T-helper 22 cell (primary cell): ENCODE measurements around the gene PLCXD1.
"Not testable (repeated sequence)": the region's sequence is repeated elsewhere in the genome, so short reads cannot be mapped to it uniquely, and the experiment has no call there.

Experiments used
- DNase-seq: peaks from one replicate; pipeline ENCODE4 v3.0.0-alpha.2; 2020; ENCODE audit warnings: low read depth

The PLCXD1 gene

DNA sequence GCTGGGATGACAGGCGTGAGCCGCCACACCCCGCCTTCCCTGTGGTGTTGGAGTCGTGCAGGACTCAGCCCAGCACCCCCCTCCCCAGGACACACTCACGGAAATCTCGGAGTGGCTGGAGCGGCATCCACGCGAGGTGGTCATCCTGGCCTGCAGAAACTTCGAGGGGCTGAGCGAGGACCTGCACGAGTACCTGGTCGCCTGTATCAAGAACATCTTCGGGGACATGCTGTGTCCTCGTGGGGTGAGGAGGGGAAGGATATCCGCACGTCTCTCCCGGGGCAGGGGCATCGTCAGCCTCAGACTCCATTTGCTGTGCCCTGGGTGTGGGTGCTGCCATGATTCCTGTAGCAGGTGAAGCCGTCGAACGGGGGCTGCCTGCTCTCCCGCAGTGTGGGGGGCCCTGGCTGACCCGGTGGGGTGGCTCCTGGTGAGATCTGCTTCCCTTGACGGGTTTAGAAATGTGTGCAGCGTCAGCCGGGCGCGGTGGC, 10.3 kb downstream of the PLCXD1 start:
- no peak for DNase-seq

DNA sequence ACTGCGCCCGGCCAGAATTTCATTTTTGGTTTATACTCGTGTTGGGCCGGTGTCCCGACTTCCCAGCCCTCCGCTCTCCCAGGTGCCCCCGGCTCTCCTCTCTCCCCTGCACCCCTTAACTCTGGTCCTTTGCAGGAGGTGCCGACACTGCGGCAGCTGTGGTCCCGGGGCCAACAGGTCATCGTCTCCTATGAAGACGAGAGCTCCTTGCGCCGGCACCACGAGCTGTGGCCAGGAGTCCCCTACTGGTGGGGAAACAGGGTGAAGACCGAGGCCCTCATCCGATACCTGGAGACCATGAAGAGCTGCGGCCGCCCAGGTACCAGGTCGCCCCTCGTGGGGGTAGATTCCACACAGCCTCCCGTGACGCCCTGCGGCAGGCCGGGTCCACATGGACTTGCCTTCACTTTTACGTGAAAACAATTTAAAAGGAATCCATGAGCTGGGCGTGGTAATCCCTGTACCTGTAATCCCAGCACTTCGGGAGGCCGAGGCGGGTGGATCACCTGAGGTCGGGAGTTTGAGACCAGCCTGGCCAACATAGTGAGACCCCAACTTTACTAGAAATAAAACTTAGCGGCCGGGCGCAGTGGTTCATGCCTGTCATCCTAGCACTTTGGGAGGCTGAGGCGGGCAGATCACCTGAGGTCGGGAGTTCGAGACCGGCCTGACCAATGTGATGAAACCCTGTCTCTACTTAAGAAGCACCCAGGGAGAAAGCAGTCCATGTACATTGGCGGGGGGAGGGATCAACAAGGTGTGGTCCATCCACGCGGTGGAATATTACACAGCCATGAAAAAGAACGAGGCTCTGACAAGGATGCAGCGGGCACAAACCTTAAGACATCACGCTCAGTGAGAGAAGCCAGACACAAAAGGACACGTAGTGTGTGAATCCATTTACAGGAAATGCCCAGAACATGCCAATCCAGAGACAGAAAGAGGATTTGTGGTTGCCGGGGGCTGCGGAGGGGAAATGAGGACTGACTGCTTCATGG, 12.0 kb downstream of the PLCXD1 start:
- no peak for DNase-seq

DNA sequence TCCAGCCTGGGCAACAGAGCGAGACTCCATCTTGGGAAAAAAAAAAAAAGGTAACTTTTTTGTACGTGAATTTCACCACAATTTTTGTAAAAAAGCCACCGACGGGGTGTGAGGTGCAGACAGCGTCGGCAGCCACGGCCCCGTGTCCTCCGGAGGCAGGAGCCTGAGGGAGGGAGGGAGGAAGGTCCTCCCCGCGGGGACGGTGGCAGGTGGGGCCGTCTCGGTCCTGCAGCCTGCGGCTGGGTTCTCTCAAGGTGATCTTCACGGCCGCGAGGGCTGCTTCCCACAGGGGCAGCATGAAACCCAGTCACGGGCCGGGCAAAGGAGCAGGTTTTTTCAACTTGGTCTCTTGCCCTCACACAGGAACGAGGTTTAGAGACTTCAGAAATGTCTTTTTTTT, 14.0 kb downstream of the PLCXD1 start:
- DNase-seq: no peak

- DNase-seq: no peak
These were observed 17.8 kb downstream of the PLCXD1 start for GRCh38 chrX:298993-299392.

- no peak for DNase-seq
These were observed 19.2 kb downstream of the PLCXD1 start for GRCh38 chrX:300334-300733.

GRCh38 chrX:302975-303374, 21.8 kb downstream of the PLCXD1 start:
- no peak for DNase-seq

- not testable (repeated sequence) for DNase-seq
These were observed 24.8 kb downstream of the PLCXD1 start for GRCh38 chrX:305781-306613.

GRCh38 chrX:306614-307251, 25.6 kb downstream of the PLCXD1 start:
- not testable (repeated sequence) for DNase-seq

DNA sequence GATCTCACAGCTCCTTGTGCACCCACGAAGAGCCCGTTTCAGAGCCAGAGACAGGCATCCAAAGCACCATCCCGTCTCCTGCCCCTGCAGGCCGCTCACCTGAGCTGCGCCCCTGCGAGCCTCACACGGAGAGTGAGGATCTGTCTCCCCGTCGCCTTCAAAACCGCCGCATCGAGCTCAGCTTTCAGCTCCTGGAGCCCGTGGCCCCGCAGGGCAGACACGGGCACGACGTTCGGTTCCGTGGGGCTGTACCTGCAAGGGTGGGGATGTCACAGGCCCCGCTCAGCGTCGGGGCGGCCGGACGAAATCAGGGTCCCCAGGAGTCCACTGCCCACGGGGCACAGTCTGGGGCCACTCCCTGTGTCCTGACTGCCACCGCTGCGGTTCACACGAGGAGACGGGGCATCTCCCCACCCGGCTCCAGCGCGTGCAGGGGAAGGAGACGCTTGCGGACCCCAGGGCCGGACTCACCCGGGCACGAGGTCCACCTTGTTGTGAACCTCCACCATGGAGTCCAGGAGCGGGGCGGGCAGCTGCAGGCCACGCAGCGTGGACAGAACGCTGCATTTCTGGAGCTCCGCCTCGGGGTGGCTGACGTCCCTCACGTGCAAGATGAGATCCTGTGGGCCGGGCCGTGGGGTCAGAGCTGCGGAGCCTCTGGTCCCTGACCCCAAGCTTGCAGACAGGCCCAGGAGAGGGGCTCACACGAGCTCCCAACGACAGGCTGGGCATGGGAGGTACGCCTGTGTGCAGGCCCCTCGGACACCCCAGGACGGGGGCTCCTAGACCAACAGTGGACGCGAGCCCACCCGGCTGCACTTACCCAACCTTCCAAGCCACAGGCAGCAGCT, 26.3 kb downstream of the PLCXD1 start:
- no peak for DNase-seq

GRCh38 chrX:308821-309520, 27.8 kb downstream of the PLCXD1 start:
- DNase-seq: no peak

DNA sequence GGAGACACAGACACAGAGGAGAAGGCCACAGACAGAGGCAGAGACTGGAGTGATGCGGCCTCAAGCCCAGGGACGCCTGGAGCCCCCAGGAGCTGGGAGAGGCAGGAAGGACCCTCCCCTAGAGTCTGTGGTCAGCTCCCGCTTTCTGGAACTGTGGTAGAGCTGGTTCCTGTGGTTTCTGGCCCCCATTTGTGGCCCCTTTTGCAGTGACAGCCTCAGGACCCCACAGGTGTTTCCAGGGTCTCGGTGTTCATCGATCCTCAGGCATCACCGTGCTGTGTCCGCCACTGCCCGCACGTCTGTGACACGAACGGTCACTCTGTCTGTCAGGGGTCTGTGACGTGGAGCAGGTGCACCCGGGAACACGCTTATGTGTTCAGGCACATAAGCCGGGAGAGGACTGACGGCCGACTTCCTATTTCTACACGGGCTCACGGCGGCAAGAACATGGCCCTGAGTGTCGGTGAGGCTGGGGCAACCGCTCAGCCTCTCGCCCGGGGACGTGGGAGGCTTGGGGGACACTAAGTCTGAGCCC, 29.5 kb downstream of the PLCXD1 start:
- no peak for DNase-seq

DNA sequence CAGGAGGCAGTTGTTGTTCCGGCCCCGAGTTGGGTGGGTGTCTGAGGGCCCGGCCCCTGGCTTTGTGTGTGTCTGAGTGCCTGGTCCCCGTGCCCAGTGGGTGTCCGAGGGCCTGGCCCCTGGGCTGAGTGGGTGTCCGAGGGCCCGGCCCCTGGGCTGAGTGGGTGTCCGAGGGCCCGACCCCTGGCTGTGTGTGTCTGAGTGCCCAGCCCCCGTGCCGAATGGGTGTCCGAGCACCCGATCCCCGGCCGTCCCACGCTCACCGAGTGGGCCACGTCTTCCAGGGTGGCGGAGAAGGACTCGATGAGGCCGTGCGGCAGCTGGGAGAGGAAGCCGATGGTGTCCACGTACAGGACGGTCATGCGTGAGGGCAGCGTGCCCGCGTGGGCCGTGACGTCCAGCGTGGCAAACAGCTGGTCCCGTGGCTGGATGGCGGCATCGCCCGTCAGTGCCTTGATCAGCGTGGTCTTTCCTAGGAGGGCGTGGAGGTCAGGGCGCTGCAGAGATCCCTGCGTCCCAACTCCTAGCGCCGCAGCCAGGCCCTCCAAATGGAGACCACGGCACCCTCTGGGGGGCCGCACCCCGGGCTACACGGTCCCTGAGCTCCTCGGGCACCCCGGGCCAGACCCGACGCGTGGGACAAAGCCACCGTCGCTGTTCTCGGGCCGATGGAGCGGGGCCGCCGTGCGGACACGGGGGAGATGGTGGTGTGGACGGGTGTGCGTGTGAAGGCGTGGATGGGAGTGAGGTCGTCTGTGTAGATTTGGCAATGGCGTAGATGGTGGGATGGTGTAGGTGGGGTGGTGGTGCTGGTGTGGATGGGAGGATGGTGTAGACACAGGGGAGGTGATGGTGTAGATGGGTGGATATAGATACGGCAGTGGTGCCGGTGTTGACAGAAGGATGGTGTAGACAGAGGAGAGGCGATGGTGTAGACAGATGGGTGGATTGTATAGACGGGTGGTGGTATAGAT, 30.3 kb downstream of the PLCXD1 start:
- DNase-seq: no peak

DNA sequence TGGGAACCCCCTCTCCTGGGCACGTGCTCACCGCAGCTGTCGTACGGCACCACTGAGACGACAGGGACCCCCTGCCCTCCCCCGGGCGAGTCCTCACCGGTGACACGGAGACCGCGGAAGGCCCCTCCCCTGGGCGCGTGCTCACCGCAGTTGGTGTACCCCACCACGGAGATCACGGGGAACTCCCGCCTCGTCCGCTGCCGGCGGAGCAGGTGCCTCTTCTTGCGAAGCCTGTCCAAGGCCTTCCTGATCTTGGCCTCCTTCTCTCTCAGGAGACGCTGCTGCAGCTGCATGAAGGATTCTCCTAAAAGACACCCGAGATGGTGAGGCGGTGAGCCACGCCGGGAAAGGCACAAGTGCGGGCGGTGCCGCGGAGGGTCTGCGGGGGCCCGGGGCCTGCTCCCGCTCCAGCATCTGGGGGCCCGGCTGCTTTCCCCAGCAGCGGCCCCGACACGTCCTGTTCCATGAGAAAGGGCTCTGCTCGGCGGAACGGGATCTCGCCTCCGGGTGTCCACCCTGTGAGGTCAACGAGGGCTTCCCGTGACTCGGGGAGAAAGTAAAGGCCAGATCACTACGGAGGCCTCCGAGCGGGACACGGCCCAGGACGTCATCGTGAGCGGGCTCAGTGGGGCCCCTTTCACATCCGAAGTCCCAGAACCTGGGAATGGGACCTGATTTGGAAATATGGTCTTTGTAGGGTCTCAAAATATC, 31.6 kb downstream of the PLCXD1 start:
- DNase-seq: no peak

GRCh38 chrX:313546-313945, 32.4 kb downstream of the PLCXD1 start:
- DNase-seq: no peak

GRCh38 chrX:314049-314448, 32.9 kb downstream of the PLCXD1 start:
- DNase-seq: no peak

DNA sequence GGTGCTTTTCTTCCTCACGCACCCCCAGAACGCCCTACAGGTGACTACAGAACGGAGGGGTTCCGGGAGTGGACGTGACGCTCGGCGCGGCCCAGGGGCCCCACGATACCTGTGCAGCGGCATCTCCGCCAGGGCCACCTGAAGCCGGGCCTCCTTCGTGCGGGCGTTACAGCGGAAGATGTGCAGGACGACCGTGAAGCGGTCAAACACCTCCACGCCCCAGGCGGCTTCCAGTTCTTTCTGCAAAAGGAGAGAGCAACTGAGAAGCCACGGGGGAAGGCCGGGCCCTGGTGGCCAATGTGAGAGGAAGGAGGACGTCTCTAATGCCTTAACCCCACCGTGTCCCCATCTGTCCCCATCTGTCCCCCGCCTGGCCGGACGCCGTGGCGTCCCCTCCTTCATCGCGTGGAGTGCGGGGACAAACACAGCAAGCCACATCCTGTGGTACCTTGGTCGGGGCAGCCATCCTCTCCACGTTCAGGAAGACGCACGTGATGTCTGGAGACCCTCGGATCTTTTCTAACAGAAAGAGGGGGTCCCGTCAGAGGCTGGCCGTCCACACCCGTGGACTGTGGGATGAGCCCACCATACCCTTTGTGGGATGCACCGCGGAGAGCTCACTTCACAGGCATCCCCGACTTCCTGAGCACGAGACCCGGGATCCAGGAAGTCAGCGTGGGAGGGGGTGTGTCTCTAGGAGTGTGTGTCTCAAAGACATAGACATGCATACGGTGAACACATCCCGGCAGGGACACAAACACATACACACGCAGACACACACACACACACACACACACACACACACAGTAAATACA, 33.8 kb downstream of the PLCXD1 start:
- no peak for DNase-seq
